Endometrial microvascular endothelial cells (primary cell): ENCODE measurements around the gene ALPL. TPM values are rescaled to one million over a fixed set of nuclear protein-coding genes. Genes with fewer than 3 reads are reported as not detected.
"Not testable (repeated sequence)": the region's sequence is repeated elsewhere in the genome, so short reads cannot be mapped to it uniquely, and the experiment has no call there.

ENCODE experiments used
- in situ Hi-C: cut with HindIII; loops from 2 replicates; pipeline ENCODE4 v1.10.0; 2017; ENCODE audit warnings: low sequenced_read_pairs, low pct_unique_long_range_greater_than_20kb; ENCODE audit errors: inconsistent ontology term
- total RNA-seq: library from RNA; depleted of rRNA; stranded (reverse); fragments of >200 nt; gene quantifications from one replicate; pipeline ENCODE4 v1.2.3, GENCODE V29; 2015; ENCODE audit errors: inconsistent ontology term

The ALPL gene
- total RNA-seq: not detected

DNA sequence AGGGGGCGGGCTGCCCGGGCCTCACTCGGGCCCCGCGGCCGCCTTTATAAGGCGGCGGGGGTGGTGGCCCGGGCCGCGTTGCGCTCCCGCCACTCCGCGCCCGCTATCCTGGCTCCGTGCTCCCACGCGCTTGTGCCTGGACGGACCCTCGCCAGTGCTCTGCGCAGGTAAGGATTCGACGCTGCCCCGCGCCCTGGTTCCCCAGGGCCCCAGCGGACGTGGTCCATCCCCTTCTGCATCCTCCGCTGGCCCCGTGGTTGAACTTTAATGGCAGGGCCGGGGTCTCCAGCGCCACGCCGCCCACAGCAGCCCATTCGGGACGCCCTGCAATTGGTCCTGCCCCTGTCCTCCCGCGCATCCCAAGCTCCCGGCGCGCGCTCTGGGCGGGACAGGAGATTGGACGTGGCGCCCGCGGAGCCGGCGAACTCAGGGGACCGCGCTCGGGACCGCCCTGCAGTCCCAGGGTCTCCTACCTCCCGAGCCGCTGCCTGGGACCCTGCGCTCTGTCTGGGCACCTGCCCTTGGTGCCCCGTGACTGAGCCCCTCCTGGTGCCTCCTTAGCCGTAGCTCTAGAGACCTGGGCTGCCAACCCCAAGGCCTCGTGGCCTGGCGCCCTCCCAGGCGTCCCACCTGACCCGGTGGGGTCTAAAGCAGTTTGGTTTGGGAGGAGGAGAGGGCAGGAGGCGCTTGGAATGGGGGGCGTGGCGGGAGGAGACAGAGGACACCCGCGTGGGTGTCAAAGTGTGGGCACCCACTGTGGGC lies at the start of gene ALPL:
Gene ALPL (plus strand): TSS at position 73 of the 762 bp plus-strand sequence. CDS start 44,659 bp downstream, outside the sequence.
- in situ Hi-C loops: no loop called here

DNA sequence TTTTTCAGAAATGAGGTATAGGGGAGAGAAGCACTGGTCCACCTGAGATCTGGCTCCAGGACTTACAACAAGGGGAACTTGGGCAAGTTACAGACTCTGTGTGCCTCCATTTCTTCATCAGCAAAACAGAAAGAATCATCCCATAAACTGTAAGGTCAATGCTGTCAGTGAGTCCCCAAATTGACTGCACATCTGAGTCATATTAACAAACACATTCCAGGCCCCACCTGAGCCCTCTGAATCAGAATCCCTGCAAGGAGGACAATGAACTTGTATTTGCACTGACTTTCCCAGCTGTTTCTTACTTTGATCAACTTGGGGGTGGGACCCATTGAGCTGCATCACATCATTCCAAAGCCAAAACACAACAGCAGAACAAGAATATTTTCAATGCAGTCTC lies 44.1 kb upstream of the ALPL start:
- in situ Hi-C loops: not testable (repeated sequence)

DNA sequence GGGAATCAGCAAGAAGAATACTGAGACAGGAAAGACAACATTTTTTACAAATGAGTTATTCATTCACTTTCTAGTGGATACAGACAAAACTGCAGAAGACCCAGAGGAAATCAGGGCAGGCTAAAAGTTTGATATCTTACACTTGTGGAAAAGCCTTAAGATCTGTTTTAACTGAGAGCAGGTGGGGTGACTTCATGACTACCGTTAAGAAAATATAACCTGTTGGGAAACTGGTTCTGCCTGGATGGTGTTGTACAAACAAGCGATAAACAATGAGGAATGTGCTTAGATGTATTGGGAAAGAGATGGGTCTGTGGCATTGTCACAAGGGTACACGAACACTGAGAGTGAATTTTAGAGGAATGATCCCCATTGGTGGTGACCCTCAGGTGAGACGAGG lies 41.3 kb upstream of the ALPL start:
- in situ Hi-C loops: not testable (repeated sequence)

DNA sequence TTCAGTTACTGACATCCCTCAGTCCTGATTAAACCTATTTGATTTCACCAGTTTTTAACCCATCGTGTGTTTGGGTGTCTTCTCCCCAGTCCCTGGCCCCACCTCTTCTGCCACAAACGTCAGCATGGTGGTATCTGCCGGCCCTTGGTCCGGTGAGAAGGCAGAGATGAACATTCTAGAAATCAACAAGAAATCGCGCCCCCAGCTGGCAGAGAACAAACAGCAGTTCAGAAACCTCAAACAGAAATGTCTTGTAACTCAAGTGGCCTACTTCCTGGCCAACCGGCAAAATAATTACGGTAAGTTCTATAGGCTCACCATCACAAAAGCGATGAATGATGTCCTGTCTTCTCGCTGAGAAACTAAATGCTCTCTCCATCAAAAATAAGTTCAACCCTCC lies 40.6 kb upstream of the ALPL start:
- in situ Hi-C loops: no loop called here

DNA sequence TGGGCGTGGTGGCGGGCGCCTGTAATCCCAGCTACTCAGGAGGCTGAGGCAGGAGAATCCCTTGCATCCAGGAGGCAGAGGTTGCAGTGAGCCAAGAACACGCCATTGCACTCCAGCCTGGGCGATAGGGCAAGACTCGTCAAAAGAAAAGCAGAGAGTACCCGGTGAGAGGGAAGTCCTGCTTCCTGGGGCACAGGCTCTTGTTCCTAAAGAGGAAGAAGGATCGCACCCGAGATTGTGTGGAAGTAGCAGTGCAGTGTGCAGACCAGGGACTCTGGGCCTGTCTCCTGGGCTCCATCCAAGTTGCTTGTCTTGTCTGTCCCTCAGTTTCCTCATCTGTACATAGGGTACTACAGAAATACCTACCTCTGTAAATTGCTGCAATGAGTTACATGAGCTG lies 39.6 kb upstream of the ALPL start:
- in situ Hi-C loops: no loop called here

DNA sequence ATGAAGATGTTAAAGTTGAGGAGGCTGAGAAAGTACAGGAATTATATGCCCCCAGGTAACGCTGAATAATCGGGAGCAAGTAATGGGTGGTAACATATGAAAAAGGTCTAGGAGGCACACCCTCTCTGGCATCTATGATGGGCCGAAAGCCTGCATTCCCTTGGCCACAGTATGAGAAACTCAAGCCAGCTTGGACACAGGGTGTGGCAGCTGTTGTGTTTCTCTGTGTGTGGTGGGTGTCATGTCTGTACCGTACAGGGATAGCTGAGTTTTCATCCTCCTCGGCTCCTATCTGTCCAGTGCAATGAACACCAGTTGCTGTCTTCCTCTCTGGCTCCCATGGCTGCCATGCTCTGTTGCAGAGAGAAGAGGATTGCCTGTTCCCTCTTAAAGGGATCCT lies 36.4 kb upstream of the ALPL start:
- in situ Hi-C loops: no loop called here

DNA sequence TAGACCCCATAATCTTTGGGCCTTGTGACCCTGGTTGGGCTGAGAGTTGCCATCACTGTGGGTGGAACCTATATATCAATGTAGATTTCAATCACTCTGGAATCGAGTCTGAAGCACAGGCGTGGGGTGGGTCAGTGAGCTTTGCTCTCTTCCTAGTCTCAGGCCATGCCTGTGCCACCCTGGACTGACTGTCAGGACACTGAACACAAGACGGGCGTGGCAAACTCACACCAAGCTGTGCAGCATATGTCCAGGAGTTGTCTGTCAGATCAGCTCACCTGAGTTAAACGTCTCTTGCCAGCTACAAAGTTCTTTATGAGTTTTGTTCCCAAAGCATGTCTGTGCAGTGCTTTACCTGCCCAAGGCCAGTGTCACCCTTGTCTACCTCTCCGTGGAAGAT lies 30.9 kb upstream of the ALPL start:
- in situ Hi-C loops: no loop called here

DNA sequence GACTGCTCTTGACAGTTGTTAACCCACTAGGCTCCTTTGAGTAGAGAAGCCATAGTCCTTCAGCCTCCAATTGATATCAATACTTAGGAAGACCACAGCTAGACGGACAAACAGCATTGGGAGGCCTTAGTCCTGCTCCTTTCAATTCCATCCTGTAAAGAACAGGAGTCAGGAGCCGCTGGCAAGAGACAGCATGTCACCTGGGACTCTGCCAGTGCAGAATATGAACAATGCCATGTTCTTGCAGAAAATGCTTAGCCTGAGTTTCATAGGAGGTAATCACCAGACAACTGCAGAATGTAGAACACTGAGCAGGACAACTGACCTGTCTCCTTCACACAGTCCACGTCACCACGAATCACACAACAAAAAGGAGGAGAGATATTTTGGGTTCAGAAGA lies 25.3 kb upstream of the ALPL start:
- in situ Hi-C loops: not testable (repeated sequence)

DNA sequence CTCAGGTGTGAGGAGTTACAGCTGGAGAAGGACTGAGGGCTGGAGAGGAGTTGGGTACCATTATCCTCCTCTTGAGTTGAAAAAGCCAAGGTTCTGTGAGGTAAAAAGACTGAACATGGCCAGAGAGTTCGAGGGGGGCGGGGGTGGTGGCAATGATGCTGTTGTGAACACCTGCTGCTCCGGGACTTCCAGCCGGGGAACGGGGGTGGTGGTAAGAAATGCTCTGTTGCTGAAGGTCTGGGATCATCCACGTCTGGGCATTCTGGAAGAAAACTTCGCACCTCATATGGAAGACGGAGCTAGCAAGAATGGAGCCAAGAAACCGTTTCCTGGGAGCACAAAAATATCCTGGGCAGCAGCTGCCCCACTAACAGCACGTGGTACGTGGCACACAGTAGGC lies 20.1 kb upstream of the ALPL start:
- in situ Hi-C loops: no loop called here

DNA sequence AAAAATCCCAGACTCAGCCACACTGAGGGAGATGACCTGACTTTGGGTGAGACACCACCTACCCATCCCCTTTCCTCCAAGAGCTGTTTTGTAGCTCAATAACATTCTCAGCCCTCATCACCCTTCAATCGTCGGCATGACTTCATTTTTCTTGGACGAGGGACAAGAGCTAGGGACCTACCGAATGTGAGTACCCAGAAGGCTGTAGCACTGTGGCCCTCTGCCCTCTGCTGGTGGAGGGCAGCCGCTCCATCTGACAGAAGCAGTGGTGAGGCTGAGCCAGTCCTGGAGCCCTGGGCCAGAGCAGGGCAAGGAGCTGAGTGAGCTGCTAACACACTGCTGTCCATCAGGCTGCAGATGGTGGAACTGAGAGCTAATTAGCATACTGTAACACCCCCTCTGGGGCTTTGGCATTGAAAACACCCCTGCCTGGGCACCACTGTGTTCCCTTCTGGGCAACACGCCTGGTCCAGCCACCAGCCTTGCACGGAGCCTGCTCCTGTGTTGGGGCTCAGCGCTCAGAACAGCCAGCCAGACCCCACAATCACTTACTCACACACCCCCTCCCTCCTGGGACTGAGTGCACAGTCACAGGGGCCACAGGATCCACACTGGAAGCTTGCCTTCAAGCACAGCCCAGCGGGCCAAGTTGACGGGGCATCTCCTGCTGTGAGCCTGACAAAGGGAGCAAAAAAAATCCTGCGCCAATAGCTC lies 18.3 kb upstream of the ALPL start:
- in situ Hi-C loops: no loop called here

DNA sequence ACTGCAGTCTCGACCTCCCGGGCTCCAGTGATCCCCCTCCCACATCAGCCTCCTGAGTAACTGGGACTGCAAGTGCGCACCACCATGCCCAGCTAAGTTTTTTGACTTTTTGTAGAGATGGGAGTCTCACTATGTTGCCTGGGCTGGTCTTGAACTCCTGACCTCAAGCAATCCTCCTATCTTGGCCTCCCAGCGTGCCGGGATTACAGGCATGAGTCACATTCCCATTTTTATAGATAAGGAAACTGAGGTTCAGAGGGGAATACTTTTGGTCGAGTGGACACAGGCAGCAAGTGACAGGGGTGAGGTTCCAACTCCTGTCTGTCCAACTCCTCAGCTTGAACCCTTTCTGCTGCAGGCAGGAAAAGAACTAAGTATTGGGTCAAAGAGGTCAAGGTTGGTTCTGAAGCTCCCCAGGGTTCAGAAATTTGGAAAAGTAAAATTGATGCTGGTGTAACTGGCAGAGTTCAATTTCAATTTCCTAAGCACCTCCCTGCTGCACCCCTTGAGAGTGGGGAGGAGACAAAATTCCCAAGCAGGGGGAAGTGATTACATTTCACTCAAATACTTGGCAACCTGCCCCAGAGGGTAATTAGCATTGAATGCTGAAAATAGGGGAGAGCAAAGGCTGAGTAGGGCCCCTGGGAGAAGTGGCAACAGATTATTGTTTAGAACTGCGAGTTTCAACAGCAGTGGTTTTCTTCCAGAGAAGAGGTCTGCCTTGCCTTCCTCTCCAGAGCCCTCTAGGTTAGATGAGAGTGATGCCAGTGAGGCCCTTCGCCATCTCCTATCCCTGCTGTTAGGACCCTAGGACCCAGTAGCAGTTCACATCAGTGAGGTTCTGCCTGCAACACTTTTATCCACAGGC lies 17.5 kb upstream of the ALPL start:
- in situ Hi-C loops: no loop called here

DNA sequence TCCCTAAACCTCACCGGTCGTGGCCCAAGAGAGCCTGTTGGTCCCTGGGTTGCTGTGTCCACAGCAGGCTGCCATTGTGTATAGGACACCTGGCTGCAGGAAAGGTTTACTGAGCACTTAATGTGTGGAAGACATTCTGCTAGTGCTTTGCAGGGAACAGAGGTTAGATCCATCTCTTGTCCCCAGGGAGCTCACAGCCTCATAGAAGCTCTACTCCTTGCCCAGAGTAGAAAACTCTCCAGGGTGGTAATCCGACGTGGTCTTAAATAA lies 16.9 kb upstream of the ALPL start:
- in situ Hi-C loops: no loop called here

DNA sequence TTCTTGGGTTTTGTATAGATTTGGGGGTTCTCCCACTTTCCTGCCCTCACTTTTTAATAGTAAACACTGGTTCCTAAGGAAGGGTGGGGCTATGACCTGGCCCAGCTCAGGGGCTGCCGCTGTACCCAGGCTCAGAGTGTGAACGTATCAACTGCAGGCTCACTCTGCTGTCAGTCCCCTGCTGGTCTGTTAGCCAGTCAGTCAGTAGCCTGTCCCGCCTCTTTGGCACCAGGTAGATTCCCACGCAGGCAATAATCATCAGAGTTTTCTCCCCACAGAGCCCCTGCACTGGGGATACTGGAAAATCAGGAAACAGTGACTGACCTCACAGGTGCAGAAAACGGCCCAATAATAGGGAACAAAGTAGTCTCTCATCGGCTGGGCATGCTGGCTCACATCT lies 15.0 kb upstream of the ALPL start:
- in situ Hi-C loops: no loop called here

DNA sequence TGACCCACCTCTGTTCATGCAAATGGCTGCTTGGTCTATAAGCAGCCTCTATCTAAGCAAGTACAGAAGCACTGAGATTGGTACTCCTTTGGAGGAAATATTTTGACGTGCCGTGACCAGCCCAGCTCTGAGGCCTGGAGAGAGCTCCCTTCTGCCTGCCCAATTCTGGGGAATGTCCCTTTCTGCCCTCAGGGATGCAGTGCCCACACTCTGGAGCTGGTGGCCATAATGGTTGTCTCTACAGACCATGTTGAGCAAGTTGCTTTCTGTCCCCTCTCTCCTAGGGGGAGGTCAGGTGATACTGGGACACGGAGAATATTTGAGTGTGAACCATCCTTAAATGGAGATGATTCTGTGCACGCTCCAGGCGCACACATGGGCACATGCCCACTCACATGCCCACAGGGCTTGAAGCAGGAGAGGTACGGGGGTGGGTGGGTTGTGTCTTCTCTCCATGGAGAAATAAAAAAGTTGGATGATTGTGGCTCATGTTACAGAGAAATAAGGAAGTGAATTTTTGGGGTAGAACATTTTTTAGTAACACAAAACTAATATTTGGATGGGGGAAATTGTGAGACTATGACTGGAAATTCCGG lies 13.9 kb upstream of the ALPL start:
- in situ Hi-C loops: no loop called here

DNA sequence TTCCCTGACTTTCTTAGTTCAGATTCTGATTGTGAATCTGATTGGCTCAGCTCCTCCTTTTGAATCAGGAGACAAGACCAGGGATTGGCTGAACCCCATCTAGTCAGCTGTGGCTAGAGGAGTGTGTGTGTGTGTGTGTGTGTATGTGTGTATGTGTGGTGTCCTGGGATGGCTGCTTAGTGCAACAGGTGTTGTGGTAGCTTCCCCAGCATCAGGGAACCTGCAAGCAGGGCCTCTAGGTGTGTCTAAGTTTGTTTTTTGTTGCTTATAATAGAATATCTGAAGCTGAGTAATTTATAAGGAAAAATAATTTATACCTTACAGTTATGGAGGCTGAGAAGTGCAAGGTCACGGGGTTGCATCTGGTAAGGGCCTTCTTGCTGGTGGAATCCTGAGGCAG lies 13.2 kb upstream of the ALPL start:
- in situ Hi-C loops: no loop called here

DNA sequence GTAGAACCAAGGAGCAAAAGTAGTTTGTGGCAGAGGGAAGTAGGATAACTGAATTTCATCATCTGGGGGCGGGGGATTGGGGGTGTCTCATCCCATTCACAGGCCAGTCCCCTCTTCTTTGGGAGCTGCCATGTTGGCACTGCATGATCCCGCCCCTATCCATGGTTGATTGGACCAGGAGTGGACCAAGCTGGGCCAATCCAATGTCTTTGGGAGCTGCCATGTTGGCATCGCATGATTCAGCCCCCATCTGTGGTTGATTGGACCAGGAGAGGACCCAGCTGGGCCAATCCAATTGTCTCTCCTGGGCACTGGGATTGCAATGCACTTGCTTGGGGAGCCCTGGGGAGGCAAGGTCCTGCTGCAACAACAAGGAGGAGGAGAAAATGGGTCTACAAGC lies 12.3 kb upstream of the ALPL start:
- in situ Hi-C loops: no loop called here

DNA sequence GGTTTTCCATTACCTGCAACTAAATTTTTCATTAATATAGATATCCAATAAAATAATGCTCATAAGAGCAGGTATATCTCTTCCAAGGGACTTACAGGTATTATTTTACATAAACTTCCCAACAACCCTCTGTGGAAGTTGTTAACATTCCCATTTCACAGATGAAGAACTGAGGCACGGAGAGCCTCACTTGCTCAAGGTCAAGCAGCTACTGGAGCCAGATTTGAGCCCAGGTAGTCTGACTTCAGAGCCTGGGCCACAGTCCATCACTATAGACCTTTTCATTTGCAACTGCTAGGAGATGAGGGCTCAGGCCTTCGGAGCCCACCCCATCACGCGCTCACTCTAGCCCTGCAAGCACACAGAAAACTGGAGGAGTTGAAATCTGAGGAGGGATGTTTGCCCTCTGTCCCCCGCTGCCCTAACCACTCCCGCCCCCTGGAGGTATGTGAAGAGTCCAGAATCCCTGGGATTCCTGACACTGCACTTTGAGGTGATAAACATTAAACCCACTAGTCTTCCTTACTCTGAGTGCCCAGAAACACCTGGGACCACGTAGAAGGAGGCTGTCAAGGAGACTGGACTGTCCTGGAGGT lies 11.7 kb upstream of the ALPL start:
- in situ Hi-C loops: no loop called here

DNA sequence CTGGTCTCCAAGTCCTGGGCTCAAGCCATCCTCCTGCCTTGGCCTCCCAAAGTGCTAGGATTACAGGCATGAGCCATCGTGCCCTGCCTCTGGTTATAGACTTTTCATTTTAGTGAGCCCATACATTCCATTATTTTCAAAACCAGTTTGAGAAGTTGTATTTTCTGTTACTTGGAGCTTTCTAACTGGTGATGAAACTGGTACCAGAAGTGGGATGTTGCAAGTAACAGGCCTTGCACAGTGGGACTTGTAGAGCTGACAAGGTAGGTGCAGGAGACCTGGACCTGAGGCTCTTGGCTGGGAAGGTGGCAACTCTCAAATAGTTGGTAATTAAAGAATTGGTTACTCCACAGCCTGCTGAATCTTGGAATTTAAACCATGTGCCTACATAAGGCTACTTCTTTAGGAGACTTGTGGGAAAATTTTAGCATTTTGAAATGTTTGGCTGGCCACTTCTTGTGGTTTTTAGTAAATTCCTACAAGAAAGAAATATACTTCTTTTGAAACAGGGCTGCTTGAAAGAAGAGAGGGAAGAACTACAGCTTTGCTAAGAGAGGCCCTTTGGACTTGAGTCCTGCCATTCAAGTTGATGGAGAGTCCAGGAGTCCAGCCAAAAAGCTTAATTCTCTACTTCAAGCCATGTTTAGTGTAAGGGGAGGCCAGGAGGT lies 9.8 kb upstream of the ALPL start:
- in situ Hi-C loops: no loop called here
